ENCODE data around the gene TBC1D21.

Gene TBC1D21

DNA sequence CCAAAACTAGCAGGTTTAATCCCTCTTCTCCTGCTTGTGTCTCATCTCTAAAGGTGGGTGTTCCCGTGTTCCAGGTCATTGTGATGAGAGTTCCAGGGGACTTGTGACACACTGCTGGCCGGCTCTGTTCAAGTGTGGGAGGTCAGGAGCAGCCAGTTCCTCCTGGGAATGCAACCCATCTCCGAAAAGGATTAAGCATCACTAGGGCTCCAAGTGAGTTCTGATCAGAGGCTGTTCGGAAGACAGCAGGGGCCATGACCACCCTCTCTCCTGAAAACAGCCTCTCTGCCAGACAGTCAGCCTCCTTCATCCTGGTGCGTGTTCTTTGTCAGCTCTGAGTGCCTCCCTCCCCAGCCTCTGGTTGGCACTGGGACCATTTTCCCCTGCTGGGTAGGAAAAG, at the start of gene TBC1D21:
TSS of gene TBC1D21 (plus strand) at position 109 of the 400 bp plus-strand sequence. CDS start at position 255, 146 bp downstream.
- Histone ChIP-seq H3K36me3 (ENCODE audit: control insufficient read depth, low read depth, low read length) (no peaks in the 10 kb centered on the region), H3K9me3 (ENCODE audit: control insufficient read depth, low read depth, low read length) (no peaks in the 10 kb centered on the region), H3K4me1 (ENCODE audit: control insufficient read depth, low read depth, low read length) (peaks cover 3% of the 10 kb centered on the region), H3K9ac (ENCODE audit: low read length) (no peak within 1 kb of the TSS), H3K27me3 (ENCODE audit: control insufficient read depth, insufficient read depth, low read length) (no peaks in the 10 kb centered on the region), H3K27ac (ENCODE audit: low read length) (no peak within 1 kb of the TSS), H3K4me3 (ENCODE audit: low read length) (no peak within 1 kb of the TSS)

DNA sequence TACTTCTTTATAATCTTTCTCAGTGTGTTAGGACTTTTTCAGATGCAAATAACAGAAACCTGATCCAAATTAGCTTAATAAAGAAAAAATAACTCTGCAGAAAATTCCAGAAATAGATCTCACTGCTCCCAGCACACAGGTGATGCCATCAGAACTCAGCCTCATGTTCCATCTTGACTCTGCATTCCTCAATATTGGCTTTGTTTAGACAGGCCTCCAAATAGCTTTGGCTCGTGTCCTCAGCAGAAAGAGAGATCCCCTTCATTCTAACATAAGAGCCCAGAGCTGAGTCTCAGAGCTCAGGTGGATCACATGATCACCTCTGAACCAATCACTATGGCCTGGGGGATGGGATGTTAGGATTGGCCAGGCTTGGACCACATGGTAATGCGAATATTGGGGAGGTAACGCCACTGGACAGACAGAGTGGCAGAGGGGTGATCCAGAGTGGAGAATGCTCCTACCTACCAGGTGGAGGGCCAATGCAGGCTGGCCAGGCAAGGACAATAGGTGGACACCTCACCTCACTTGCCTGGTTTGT, 46.6 kb upstream of the TBC1D21 start:
- Histone ChIP-seq H3K4me1 (ENCODE audit: control insufficient read depth, low read depth, low read length) (no peaks in the 10 kb centered on the region), H3K27me3 (ENCODE audit: control insufficient read depth, insufficient read depth, low read length) (no peaks in the 10 kb centered on the region), H3K27ac (ENCODE audit: low read length) (no peak overlapping the region), H3K4me3 (ENCODE audit: low read length) (no peak overlapping the region), H3K36me3 (ENCODE audit: control insufficient read depth, low read depth, low read length) (no peaks in the 10 kb centered on the region), H3K9ac (ENCODE audit: low read length) (no peak overlapping the region), H3K9me3 (ENCODE audit: control insufficient read depth, low read depth, low read length) (no peaks in the 10 kb centered on the region)

GRCh38 chr15:73829523-73829922, 43.8 kb upstream of the TBC1D21 start:
- Histone ChIP-seq H3K4me3 (ENCODE audit: low read length) (no peak overlapping the region), H3K27me3 (ENCODE audit: control insufficient read depth, insufficient read depth, low read length) (no peaks in the 10 kb centered on the region), H3K9ac (ENCODE audit: low read length) (no peak overlapping the region), H3K9me3 (ENCODE audit: control insufficient read depth, low read depth, low read length) (no peaks in the 10 kb centered on the region), H3K36me3 (ENCODE audit: control insufficient read depth, low read depth, low read length) (no peaks in the 10 kb centered on the region), H3K27ac (ENCODE audit: low read length) (no peak overlapping the region), H3K4me1 (ENCODE audit: control insufficient read depth, low read depth, low read length) (no peaks in the 10 kb centered on the region)

- Histone ChIP-seq H3K36me3 (ENCODE audit: control insufficient read depth, low read depth, low read length) (no peaks in the 10 kb centered on the region), H3K4me3 (ENCODE audit: low read length) (no peak overlapping the region), H3K27me3 (ENCODE audit: control insufficient read depth, insufficient read depth, low read length) (no peaks in the 10 kb centered on the region), H3K9me3 (ENCODE audit: control insufficient read depth, low read depth, low read length) (no peaks in the 10 kb centered on the region), H3K9ac (ENCODE audit: low read length) (no peak overlapping the region), H3K4me1 (ENCODE audit: control insufficient read depth, low read depth, low read length) (no peaks in the 10 kb centered on the region), H3K27ac (ENCODE audit: low read length) (no peak overlapping the region)
Observed at GRCh38 chr15:73832657-73833056, 40.7 kb upstream of the TBC1D21 start.

DNA sequence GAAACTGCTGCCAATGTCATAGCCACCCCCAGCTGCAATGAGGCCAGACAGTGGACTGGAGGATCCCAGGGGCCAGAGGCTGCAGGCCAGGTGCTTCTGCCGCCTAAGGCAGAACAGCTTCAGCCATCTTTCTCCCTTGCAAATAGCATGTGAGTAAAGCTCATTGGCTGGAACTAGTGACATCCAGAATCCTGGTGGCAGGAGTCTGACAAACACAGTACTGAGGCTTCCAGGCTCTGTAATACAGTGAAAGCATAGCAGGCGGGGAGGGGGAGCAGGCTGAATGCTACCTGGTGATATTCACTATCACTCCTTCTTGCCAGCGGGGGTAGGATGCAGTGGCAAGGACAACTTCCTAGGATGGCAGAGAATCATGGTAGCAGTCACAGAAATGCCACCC, 36.5 kb upstream of the TBC1D21 start:
- Histone ChIP-seq H3K27me3 (ENCODE audit: control insufficient read depth, insufficient read depth, low read length) (no peaks in the 10 kb centered on the region), H3K9ac (ENCODE audit: low read length) (no peak overlapping the region), H3K36me3 (ENCODE audit: control insufficient read depth, low read depth, low read length) (no peaks in the 10 kb centered on the region), H3K4me3 (ENCODE audit: low read length) (no peak overlapping the region), H3K27ac (ENCODE audit: low read length) (no peak overlapping the region), H3K9me3 (ENCODE audit: control insufficient read depth, low read depth, low read length) (no peaks in the 10 kb centered on the region), H3K4me1 (ENCODE audit: control insufficient read depth, low read depth, low read length) (no peaks in the 10 kb centered on the region)

- H3K4me1 ChIP-seq (ENCODE audit: control insufficient read depth, low read depth, low read length), result peaks cover 4% of the 10 kb centered on the region
- no peaks in the 10 kb centered on the region for H3K9me3 ChIP-seq (ENCODE audit: control insufficient read depth, low read depth, low read length)
- H3K27ac ChIP-seq (ENCODE audit: low read length), result no peak overlapping the region
- H3K36me3 ChIP-seq (ENCODE audit: control insufficient read depth, low read depth, low read length), result no peaks in the 10 kb centered on the region
- no peak overlapping the region for H3K9ac ChIP-seq (ENCODE audit: low read length)
- no peak overlapping the region for H3K4me3 ChIP-seq (ENCODE audit: low read length)
- H3K27me3 ChIP-seq (ENCODE audit: control insufficient read depth, insufficient read depth, low read length), result no peaks in the 10 kb centered on the region
Observed at GRCh38 chr15:73838831-73839426, 34.4 kb upstream of the TBC1D21 start.

DNA sequence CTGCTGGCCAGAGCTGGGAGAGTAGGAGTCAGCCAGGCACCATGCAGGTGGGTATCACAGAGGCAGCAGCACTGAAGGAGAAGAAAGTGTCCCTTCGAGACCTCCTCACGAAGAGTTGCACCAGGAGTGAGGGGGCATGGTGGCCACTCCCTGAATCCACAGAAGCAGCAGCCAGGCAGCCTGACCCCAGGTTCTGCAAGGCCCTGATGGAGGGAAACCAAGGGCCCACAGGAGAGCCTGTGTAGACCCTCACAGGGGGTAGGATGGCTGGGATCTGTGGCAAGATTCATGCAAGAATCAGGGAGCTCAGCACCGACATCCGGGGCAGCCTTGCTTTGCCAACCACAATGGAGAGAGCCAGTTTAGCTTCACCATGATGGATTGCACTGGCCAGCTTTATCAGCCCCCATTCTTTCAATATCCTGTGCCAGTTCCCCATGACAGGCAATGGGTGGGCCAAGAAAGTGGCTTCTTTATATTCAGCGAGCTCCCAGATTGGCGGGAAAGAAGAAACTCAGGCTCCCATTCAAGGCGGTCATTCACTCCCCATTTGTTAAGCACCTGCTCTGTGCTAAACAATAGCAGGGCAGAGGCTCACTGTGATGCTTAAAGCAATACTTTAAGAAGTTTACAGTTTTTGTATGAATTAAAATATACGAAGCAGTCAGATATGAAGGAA, 33.5 kb upstream of the TBC1D21 start:
- no peaks in the 10 kb centered on the region for H3K36me3 ChIP-seq (ENCODE audit: control insufficient read depth, low read depth, low read length)
- no peaks in the 10 kb centered on the region for H3K9me3 ChIP-seq (ENCODE audit: control insufficient read depth, low read depth, low read length)
- H3K4me1 ChIP-seq (ENCODE audit: control insufficient read depth, low read depth, low read length), result peaks cover 9% of the 10 kb centered on the region
- no peak overlapping the region for H3K4me3 ChIP-seq (ENCODE audit: low read length)
- H3K9ac ChIP-seq (ENCODE audit: low read length), result no peak overlapping the region
- H3K27ac ChIP-seq (ENCODE audit: low read length), result no peak overlapping the region
- no peaks in the 10 kb centered on the region for H3K27me3 ChIP-seq (ENCODE audit: control insufficient read depth, insufficient read depth, low read length)

GRCh38 chr15:73840771-73841170, 32.6 kb upstream of the TBC1D21 start:
- Histone ChIP-seq H3K9me3 (ENCODE audit: control insufficient read depth, low read depth, low read length) (no peaks in the 10 kb centered on the region), H3K36me3 (ENCODE audit: control insufficient read depth, low read depth, low read length) (no peaks in the 10 kb centered on the region), H3K27ac (ENCODE audit: low read length) (no peak overlapping the region), H3K4me1 (ENCODE audit: control insufficient read depth, low read depth, low read length) (peaks cover 9% of the 10 kb centered on the region), H3K27me3 (ENCODE audit: control insufficient read depth, insufficient read depth, low read length) (no peaks in the 10 kb centered on the region), H3K9ac (ENCODE audit: low read length) (no peak overlapping the region), H3K4me3 (ENCODE audit: low read length) (no peak overlapping the region)

GRCh38 chr15:73841756-73842725, 31.3 kb upstream of the TBC1D21 start:
- Histone ChIP-seq H3K36me3 (ENCODE audit: control insufficient read depth, low read depth, low read length) (no peaks in the 10 kb centered on the region), H3K4me3 (ENCODE audit: low read length) (no peak overlapping the region), H3K9ac (ENCODE audit: low read length) (no peak overlapping the region), H3K27ac (ENCODE audit: low read length) (no peak overlapping the region), H3K27me3 (ENCODE audit: control insufficient read depth, insufficient read depth, low read length) (no peaks in the 10 kb centered on the region), H3K9me3 (ENCODE audit: control insufficient read depth, low read depth, low read length) (no peaks in the 10 kb centered on the region), H3K4me1 (ENCODE audit: control insufficient read depth, low read depth, low read length) (peaks cover 9% of the 10 kb centered on the region)

DNA sequence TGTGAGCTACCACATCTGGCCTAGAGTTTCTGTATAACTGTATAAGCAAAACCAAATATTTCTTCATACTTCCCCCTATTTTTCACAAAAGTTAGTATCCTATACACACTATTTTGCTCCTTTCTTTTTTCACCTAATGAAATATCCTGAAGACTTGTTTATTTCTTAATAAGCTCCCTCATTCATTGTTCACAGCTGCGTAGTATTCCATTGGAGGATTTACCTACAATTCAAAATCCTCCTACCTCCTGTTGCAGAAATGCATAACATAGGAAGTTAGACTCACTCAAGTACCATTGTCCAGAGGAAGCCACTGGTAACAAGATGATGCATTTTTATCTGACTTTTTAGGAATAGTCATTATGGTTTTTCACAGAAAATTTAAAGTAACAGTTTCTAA, 29.6 kb upstream of the TBC1D21 start:
- H3K9me3 ChIP-seq (ENCODE audit: control insufficient read depth, low read depth, low read length), result no peaks in the 10 kb centered on the region
- no peak overlapping the region for H3K9ac ChIP-seq (ENCODE audit: low read length)
- no peaks in the 10 kb centered on the region for H3K27me3 ChIP-seq (ENCODE audit: control insufficient read depth, insufficient read depth, low read length)
- peaks cover 9% of the 10 kb centered on the region for H3K4me1 ChIP-seq (ENCODE audit: control insufficient read depth, low read depth, low read length)
- no peak overlapping the region for H3K27ac ChIP-seq (ENCODE audit: low read length)
- H3K4me3 ChIP-seq (ENCODE audit: low read length), result no peak overlapping the region
- no peaks in the 10 kb centered on the region for H3K36me3 ChIP-seq (ENCODE audit: control insufficient read depth, low read depth, low read length)

DNA sequence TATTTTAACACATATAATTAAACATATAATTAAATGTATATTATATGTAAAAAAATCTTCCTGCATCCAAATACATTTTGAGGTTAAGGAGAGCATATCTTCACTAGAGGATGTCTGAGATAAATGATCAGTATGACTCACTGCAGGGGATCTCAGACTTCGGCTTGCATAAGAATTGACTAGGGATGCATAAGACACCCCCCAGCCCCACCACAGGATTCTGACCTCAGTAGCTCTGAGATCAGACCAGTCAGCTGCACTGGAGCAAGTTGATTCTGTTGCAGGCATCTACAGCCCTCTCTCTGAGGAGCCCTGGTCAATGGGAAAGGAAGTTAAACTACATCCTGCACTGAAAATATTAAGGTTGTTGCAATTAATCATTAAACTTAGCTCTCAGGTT, 29.0 kb upstream of the TBC1D21 start:
- H3K4me1 ChIP-seq (ENCODE audit: control insufficient read depth, low read depth, low read length), result peaks cover 9% of the 10 kb centered on the region
- H3K4me3 ChIP-seq (ENCODE audit: low read length), result no peak overlapping the region
- H3K27me3 ChIP-seq (ENCODE audit: control insufficient read depth, insufficient read depth, low read length), result no peaks in the 10 kb centered on the region
- no peaks in the 10 kb centered on the region for H3K36me3 ChIP-seq (ENCODE audit: control insufficient read depth, low read depth, low read length)
- no peak overlapping the region for H3K9ac ChIP-seq (ENCODE audit: low read length)
- no peaks in the 10 kb centered on the region for H3K9me3 ChIP-seq (ENCODE audit: control insufficient read depth, low read depth, low read length)
- no peak overlapping the region for H3K27ac ChIP-seq (ENCODE audit: low read length)

Data from iPS-18a (cell line).